DOHH2 (cell line): ENCODE results near the gene MAP2.

Experiments
- EZH2phosphoT487 ChIP-seq: fragments of 200-600 bp; sonication (generic); IDR thresholded peaks from 2 replicates; pipeline ENCODE4 v1.6.1; 2017; ENCODE audit warnings: borderline replicate concordance, mild to moderate bottlenecking, antibody characterized with exemption, low read length, moderate library complexity, mixed read lengths
- TF ChIP-seq, protein P1 (sequence below): fragments of 200-600 bp; sonication (generic); IDR thresholded peaks from one replicate; pipeline ENCODE4 v1.5.1; 2014; ENCODE audit warnings: antibody characterized with exemption, mild to moderate bottlenecking, low read depth, low read length; ENCODE audit not compliant: poor library complexity, severe bottlenecking

DNA sequence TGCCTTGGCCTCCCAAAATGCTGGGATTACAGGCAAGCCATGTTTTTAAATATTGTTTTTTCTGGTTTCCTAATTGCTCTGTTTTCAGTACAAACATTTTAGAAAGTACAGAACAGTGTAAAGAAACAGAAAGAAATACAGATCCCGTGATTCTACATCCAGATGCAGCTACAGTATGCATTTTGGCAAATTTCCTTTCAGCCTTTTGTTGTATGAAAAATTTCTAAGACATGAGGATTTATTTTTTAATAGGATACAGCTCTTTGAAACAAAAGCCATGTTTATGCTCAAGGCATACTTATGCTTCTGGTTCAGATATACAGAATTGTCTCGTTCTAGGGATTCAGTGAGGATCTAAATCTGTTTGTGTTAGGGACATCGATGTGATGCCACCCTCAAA lies 109.5 kb downstream of the MAP2 start:
- TF ChIP-seq, protein P1, sequence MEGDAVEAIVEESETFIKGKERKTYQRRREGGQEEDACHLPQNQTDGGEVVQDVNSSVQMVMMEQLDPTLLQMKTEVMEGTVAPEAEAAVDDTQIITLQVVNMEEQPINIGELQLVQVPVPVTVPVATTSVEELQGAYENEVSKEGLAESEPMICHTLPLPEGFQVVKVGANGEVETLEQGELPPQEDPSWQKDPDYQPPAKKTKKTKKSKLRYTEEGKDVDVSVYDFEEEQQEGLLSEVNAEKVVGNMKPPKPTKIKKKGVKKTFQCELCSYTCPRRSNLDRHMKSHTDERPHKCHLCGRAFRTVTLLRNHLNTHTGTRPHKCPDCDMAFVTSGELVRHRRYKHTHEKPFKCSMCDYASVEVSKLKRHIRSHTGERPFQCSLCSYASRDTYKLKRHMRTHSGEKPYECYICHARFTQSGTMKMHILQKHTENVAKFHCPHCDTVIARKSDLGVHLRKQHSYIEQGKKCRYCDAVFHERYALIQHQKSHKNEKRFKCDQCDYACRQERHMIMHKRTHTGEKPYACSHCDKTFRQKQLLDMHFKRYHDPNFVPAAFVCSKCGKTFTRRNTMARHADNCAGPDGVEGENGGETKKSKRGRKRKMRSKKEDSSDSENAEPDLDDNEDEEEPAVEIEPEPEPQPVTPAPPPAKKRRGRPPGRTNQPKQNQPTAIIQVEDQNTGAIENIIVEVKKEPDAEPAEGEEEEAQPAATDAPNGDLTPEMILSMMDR, result no peak
- TF ChIP-seq EZH2phosphoT487, result no peak
